Stimulated activated CD4-positive, alpha-beta T cell treated with anti-CD3 and anti-CD28 coated beads, Interleukin-4, amount 100 ng/mL, for 24 hours (primary cell): Measurements from ENCODE around the gene MCF2L2.
A peak's percentile ranks its signal among the peaks of the same experiment; 100 is the strongest.
"Not testable (repeated sequence)": the region's sequence is repeated elsewhere in the genome, so short reads cannot be mapped to it uniquely, and the experiment has no call there.

Experiments used
- DNase-seq: peaks from one replicate; pipeline ENCODE4 v3.0.0-alpha.2; 2020

Gene MCF2L2

DNA sequence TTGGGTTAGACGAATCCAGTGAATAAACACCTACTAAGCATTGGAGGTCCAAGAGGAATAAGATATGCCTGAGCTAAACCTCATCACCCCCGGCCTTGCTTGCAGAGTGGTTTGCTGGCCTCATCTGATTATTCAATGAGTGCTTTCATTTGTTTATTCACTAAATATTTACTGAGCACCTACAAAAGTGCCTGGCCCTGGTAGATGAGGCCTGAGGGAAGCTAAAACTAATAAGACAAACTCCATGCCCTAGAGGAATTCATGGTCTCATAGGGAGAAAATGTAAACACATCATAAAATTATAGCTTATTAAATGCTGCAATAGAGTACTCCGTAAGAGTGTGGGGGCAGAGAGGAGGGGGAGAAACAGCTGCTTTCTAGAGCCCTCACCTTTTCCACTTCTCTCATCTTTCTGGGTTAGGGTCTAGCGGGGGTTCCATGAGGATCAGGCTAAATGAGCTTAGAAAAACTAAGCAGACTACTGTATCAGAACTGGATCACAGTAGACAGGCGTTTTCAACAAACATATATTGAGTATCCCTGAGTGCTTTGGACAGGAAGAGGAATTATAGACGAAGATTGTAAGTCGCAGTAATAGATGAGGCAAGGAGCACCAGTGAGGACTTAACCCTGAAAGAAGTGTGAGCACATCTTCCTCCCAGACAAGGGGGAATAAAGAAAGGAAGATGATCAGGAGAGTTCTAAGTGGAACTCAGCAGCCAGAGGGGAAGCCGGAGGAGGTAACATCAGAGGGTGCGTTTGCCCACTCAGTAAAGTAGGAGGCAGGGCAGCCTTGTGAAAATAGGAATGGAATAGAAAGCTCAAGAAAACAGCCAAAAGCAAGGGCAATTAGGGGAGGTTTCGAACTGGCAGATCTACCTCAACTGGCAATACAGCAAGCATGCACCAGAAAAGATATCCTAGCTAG, 234.4 kb downstream of the MCF2L2 start:
- no peak for DNase-seq

- DNase-seq, result no peak
Measured at GRCh38 chr3:183192650-183193300, 235.6 kb downstream of the MCF2L2 start.

- no peak for DNase-seq
Measured at GRCh38 chr3:183189641-183190040, 238.8 kb downstream of the MCF2L2 start.

DNA sequence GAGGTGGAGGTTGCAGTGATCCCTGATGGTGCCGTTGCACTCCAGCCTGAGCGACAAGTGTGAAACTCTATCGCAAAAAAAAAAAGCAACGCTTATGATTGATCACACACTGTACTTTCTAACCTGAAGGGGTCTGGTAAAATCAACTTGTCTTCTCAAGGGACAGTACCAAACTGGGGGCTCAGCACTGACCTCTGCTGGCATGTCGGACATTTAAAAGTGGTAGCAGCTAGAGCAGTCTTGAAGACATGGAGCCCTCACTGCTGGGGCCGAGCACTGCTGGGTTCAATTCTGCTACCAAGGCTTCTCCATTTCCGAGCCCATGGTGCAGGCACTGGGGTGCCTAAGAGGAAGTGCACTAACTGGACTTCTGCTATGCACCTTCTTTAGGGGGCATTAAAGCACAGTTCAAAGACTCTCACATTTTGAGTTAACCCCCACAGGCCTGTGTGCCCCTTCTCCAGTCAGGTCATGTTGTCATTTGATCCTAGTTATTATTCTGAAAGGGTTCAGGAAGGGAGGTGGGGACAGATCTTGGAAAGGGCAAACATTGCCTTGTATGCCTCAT, 239.4 kb downstream of the MCF2L2 start:
- peak; percentile 30 for DNase-seq

DNA sequence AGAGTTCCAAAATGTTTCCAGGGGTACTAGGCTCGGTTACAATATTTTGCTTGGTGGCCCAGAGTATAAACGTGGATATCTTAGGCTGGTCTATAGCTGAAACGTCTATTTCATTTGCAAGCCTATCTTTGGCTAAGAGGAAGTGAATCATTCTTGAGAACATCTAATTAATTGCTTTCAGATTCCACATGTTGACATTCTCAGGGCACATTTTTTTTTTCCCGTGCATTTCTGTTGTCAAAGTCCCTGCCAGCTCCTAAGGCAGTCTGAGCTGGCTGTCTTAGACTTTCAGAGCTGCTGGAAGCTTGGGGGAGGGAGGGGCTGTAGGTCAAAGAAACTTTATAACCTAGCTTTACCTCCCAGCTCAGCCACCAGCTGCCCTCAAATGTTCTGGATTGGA, 242.7 kb downstream of the MCF2L2 start:
- no peak for DNase-seq

DNA sequence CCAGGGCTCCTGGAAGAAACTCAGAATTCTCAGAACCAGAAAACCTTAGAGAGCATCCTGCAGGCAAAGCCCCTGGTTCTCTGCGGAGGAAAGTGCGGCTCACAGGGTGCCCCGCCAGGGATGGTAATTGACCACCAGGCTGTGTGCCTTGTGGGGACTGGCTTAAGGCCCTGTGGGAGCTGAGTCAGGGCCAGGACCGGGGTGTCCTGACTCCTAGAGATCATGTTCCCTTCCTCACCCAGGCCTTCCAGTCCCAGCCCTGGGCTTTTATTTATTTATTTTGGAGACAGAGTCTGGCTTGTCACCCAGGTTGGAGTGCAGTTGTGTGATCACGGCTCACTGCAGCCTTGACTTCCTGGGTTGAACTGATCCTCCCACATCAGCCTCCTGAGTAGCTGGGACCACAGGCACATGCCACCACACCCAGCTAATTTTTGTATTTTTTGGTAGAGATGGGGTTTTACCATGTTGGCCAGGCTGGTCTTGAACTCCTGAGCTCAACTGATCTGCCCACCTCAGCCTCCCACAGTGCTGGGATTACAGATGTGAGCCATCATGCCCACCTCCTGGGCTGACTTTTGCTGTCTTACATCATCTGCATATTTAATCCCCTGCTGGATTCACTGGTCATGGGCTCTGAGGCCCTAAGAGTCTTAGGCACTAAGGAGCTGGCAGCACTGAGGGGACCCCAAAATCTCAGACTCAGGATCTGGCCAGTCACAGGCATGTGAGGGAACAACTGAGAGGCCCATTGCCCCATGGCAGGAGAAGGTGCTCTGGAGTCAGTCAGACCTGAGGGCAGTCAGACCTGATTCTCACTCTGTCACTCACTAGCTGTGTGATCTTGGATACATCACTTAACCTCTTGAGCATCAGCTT, 245.4 kb downstream of the MCF2L2 start:
- DNase-seq, result no peak

GRCh38 chr3:183182073-183182472, 246.3 kb downstream of the MCF2L2 start:
- no peak for DNase-seq

DNA sequence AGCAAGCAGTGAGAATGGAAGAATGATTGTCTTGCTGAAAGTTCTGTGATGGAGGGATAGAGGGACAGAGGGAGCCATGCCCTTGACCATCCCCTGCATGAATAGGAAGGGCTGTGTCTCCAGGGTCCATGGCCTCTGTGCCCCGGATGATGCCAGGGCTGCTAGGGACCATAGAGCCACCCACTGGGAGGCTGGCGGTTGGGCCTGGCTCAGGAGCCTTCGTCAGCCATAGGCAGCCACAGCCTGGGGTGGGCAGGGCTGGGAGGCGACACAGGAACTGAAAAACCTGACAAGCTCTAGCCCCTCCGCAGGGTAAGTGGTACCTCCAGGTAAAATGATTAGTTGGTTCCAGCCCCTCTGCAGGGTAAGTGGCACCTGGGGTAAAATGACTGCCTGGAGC, 246.8 kb downstream of the MCF2L2 start:
- no peak for DNase-seq

DNA sequence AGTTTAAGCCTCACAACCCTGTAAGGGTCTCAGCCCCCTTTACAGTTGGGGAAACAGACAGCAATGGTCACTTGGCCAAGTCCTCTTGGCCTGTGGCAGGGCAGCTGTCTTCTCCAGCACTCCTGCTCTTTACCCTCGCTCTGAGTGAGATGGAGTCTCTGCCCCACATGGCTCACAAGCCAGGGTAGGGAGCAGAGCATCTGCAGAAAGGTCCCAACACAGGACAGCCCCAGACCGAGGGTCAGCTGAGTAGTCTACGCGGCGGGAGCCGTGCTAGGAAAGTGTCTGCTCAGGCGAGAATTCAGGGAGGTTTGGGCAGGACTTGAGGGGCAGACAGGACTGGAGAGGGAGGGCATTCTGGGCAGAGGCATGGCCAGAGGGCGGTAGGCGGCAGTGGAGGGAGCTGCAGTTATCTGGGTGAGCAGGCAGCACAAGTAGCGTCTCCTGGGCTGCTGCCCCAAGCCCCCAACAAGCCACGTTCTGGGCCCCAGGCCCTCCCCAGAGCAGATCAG, 247.6 kb downstream of the MCF2L2 start:
- DNase-seq, result no peak

- no peak for DNase-seq
Measured at GRCh38 chr3:183180110-183180783, 248.2 kb downstream of the MCF2L2 start.

- not testable (repeated sequence) for DNase-seq
Measured at GRCh38 chr3:183179550-183179908, 248.9 kb downstream of the MCF2L2 start.

GRCh38 chr3:183178833-183179549, 249.4 kb downstream of the MCF2L2 start:
- peak; percentile 45 for DNase-seq

GRCh38 chr3:183178512-183178832, 249.9 kb downstream of the MCF2L2 start:
- no peak for DNase-seq

- DNase-seq, result no peak
Measured at GRCh38 chr3:183172051-183172639, 256.3 kb downstream of the MCF2L2 start.

DNA sequence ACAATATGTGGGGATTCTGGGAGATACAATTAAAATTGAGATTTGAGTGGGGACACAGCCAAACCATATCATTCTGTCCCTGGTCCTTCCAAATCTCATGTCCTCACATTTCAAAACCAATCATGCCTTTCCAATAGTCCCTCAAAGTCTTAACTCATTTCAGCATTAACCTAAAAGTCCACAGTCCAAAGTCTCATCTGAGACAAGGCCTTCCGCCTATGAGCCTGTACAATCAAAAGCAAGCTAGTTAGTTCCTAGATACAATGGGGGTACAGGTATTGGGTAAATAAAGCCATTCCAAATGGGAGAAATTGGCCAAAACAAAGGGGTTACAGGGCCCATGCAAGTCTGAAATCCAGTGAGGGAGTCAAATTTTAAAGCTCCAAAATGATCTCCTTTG, 260.4 kb downstream of the MCF2L2 start:
- not testable (repeated sequence) for DNase-seq

- no peak for DNase-seq
Measured at GRCh38 chr3:183163563-183163962, 264.9 kb downstream of the MCF2L2 start.

DNA sequence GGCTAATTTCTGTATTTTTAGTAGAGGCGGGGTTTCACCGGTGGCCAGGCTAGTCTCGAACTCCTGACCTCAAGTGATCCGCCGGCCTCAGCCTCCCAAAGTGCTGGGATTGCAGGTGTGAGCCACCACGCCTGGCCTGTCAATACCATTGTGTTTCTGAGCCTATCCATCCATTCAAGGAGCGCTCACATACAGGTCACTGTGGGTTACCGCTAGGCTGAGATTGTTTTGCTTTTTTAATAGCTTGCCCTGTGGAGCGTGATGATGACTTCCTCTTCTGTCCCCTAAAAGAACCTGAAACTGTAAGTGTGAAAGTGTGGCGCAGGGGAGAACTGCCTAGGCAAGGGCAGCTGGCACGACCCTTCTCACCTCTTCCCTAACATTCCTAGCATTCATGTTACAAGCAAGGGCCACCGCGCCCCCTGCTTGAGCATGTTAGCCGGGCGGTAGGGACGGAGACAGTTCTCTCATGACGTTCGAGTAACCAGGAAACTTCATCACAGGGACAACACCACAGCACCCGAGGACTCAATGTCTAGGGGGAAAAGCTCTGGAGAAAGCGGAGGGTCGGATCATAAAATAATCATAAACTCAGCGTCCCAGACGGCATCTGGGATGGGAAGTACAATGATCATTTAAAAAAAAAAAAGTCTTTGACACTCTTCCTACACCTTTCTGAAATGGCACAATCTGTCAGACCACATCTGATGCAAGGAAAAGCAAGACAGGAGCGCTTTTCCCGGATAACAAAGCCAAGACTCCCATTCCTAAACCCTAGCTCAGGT, 266.7 kb downstream of the MCF2L2 start:
- DNase-seq, result no peak

DNA sequence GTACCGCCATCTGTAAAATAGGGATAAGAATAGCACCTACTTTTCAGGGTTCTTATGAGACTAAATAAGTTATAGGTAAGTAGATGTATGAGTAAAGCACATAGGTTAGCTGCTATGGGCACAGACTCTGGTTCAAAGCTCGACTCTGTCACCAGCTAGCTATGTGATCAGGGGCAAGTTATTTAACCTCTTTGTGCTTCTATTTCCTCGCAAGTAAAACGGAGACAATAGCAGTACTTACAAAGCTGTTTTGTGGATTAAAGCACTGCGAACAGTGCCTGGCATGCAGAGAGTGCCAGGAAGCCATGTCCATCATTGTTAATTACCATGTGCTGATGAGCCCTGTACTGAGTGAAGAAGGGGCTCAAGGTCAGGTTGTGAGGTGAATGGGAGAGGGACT, 267.8 kb downstream of the MCF2L2 start:
- DNase-seq, result no peak

- DNase-seq, result no peak
Measured at GRCh38 chr3:183159333-183159732, 269.1 kb downstream of the MCF2L2 start.

DNA sequence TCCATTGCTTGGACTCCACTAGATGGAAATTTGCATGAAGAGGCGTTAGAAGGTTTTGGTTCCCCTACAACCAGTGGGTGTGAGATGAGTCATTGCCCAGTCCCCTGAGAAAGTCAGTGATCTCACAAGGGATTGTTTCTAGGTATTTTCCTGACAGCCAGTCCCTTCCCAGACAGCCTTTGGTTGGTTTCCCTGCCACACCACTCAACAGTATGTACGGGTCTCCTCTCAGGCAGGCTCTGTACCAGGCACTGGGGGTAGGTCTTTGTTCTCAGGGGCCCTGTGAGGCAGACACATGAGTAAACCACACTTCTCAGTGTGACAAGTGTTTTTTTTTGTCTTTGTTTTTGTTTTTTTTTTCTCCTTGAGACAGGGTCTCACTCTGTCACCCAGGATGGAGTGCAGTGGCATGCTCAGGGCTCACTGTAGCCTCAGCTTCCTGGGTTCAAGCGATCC, 269.8 kb downstream of the MCF2L2 start:
- DNase-seq, result peak; percentile 69
